HEK293 (cell line): ENCODE results near the gene TK2.

Experiments used
- CTCF ChIA-PET: fragments of 350-600 bp; formaldehyde crosslinking; extraction: SDS; loops from one replicate; lab custom pipeline; 2021; ENCODE audit warnings: antibody characterized with exemption; lab: Yijun Ruan, JAX
- POLR2A ChIA-PET: fragments of 300-600 bp; formaldehyde crosslinking; extraction: SDS; loops from one replicate; lab custom pipeline; 2020; ENCODE audit warnings: antibody characterized with exemption, inconsistent platforms; lab: Yijun Ruan, JAX
- H3K27ac ChIP-seq: fragments of 200-500 bp; sonication (Bioruptor generic); 2 replicates; pipeline ENCODE4 v1.5.1; 2014; ENCODE audit warnings: low read depth, low read length, control low read depth, inconsistent platforms; ENCODE audit errors: extremely low read depth
- H3K36me3 ChIP-seq, 2 experiments: fragments of 200-500 bp in 1 of 2; sonication (Bioruptor generic) in 1 of 2; 1 replicate in 1 of 2; 2 replicates in 1 of 2; pipeline ENCODE4 v1.5.1; 2014 to 2017; ENCODE audit warnings: inconsistent platforms in 2 of 2, low read length in 2 of 2; ENCODE audit not compliant: control insufficient read depth in 2 of 2, insufficient read depth in 1 of 2
- H3K4me1 ChIP-seq: fragments of 200-500 bp; sonication (Bioruptor generic); 2 replicates; pipeline ENCODE4 v1.5.1; 2014; ENCODE audit warnings: mild to moderate bottlenecking, low read length, inconsistent platforms; ENCODE audit not compliant: control insufficient read depth, insufficient read depth
- H3K4me3 ChIP-seq: 2 replicates; pipeline ENCODE4 v1.5.1; 2011; ENCODE audit warnings: low read depth, mild to moderate bottlenecking, control low read depth, low read length, moderate library complexity
- H3K9me3 ChIP-seq: fragments of 200-500 bp; sonication (Bioruptor generic); 2 replicates; pipeline ENCODE4 v1.5.1; 2014; ENCODE audit warnings: low read depth, low read length, inconsistent platforms; ENCODE audit not compliant: control insufficient read depth, insufficient read depth
- KLF9 ChIP-seq: fragments of 450-650 bp; formaldehyde crosslinking; IDR thresholded peaks from 2 replicates; pipeline ENCODE4 v1.5.1; 2016; ENCODE audit warnings: missing biosample characterization, missing genetic modification characterization, low read depth
- SCRT2 ChIP-seq: fragments of 450-650 bp; formaldehyde crosslinking; IDR thresholded peaks from 2 replicates; pipeline ENCODE4 v1.5.1; 2016; ENCODE audit warnings: missing biosample characterization, missing genetic modification characterization
- SETDB1 ChIP-seq: IDR thresholded peaks from one replicate; pipeline ENCODE4 v1.6.1; 2017; ENCODE audit warnings: mild to moderate bottlenecking, low read length, moderate library complexity, mixed read lengths; ENCODE audit not compliant: insufficient read length
- YY1 ChIP-seq: fragments of 450-650 bp; formaldehyde crosslinking; IDR thresholded peaks from 2 replicates; pipeline ENCODE4 v1.5.1; 2018; ENCODE audit warnings: missing biosample characterization, missing genetic modification characterization
- YY2 ChIP-seq: fragments of 450-650 bp; formaldehyde crosslinking; IDR thresholded peaks from 2 replicates; pipeline ENCODE4 v1.5.1; 2016; ENCODE audit warnings: missing biosample characterization, missing genetic modification characterization
- ZBTB20 ChIP-seq: fragments of 450-650 bp; formaldehyde crosslinking; IDR thresholded peaks from 2 replicates; pipeline ENCODE4 v1.5.1; 2016; ENCODE audit warnings: missing biosample characterization, missing genetic modification characterization
- ZFHX2 ChIP-seq: fragments of 450-650 bp; formaldehyde crosslinking; conservative IDR thresholded peaks from 2 replicates; pipeline ENCODE4 v1.5.1; 2016; ENCODE audit warnings: missing biosample characterization, missing genetic modification characterization
- ZNF19 ChIP-seq: fragments of 450-650 bp; formaldehyde crosslinking; IDR thresholded peaks from 2 replicates; pipeline ENCODE4; 2016; ENCODE audit warnings: missing biosample characterization, missing genetic modification characterization, low read depth
- ZNF335 ChIP-seq: fragments of 450-650 bp; formaldehyde crosslinking; conservative IDR thresholded peaks from 2 replicates; pipeline ENCODE4 v1.5.1; 2016; ENCODE audit warnings: missing biosample characterization, missing genetic modification characterization
- ZNF391 ChIP-seq: fragments of 450-650 bp; formaldehyde crosslinking; IDR thresholded peaks from 2 replicates; pipeline ENCODE4 v1.5.1; 2016; ENCODE audit warnings: low read depth, missing biosample characterization, missing genetic modification characterization, borderline replicate concordance
- ZNF561 ChIP-seq: fragments of 450-650 bp; IDR thresholded peaks from 2 replicates; pipeline ENCODE4 v1.5.1; 2018; ENCODE audit warnings: missing biosample characterization, missing genetic modification characterization, borderline replicate concordance
- ZNF621 ChIP-seq: fragments of 450-650 bp; formaldehyde crosslinking; IDR thresholded peaks from 2 replicates; pipeline ENCODE4 v1.5.1; 2017; ENCODE audit warnings: missing biosample characterization, missing genetic modification characterization
- ZNF776 ChIP-seq: fragments of 450-650 bp; formaldehyde crosslinking; IDR thresholded peaks from 2 replicates; pipeline ENCODE4 v1.5.0; 2017; ENCODE audit warnings: missing biosample characterization, missing genetic modification characterization, borderline replicate concordance
- ZXDB ChIP-seq: fragments of 450-650 bp; formaldehyde crosslinking; IDR thresholded peaks from 2 replicates; pipeline ENCODE4 v1.5.1; 2016; ENCODE audit warnings: missing biosample characterization, missing genetic modification characterization
- TF ChIP-seq, protein P1 (sequence below): fragments of 450-650 bp; formaldehyde crosslinking; IDR thresholded peaks from 2 replicates; pipeline ENCODE4 v1.5.1; 2016; ENCODE audit warnings: missing biosample characterization, missing genetic modification characterization, borderline replicate concordance
- TF ChIP-seq, protein P2 (sequence below): fragments of 450-650 bp; formaldehyde crosslinking; IDR thresholded peaks from 2 replicates; pipeline ENCODE4 v1.5.1; 2016; ENCODE audit warnings: missing biosample characterization, missing genetic modification characterization
- TF ChIP-seq, protein P3 (sequence below): fragments of 450-650 bp; formaldehyde crosslinking; IDR thresholded peaks from 2 replicates; pipeline ENCODE4 v1.5.1; 2017; ENCODE audit warnings: missing biosample characterization, missing genetic modification characterization

The TK2 gene

DNA sequence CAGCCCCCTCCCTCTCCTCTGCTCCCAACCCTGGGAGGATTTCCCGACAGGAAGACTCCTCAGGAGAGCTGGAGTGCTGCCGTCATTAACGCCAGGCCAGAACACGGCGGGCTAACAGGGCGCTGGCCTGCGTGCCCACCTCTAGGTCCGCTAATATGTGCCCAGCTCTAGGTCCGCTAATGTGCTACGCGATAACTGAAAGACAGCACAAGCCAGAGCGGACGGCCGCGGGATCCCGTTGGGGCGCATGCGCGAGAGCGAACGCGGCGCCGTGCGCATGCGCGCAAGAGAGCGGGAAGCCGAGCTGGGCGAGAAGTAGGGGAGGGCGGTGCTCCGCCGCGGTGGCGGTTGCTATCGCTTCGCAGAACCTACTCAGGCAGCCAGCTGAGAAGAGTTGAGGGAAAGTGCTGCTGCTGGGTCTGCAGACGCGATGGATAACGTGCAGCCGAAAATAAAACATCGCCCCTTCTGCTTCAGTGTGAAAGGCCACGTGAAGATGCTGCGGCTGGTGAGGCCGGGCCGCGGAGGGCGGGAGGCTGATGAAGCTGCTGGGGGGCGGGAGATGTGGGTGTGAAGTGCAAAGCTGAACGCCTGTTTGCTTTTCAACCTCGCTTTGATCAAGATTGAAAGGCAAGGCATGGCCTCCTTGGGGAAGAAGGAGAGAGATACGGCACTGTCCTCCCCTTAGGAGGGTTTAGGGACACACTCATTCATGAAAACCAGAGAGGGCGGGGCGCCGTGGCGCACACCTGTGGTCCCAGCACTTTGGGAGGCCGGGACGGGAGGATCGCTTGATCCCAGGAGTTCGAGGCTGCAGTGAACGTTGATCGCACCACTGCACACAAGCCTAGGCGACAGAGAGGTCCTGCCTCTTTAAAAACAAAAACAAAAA, 2.6 kb upstream of the TK2 start, which contains the start of gene CKLF (continued):
- TF ChIP-seq, protein P1, sequence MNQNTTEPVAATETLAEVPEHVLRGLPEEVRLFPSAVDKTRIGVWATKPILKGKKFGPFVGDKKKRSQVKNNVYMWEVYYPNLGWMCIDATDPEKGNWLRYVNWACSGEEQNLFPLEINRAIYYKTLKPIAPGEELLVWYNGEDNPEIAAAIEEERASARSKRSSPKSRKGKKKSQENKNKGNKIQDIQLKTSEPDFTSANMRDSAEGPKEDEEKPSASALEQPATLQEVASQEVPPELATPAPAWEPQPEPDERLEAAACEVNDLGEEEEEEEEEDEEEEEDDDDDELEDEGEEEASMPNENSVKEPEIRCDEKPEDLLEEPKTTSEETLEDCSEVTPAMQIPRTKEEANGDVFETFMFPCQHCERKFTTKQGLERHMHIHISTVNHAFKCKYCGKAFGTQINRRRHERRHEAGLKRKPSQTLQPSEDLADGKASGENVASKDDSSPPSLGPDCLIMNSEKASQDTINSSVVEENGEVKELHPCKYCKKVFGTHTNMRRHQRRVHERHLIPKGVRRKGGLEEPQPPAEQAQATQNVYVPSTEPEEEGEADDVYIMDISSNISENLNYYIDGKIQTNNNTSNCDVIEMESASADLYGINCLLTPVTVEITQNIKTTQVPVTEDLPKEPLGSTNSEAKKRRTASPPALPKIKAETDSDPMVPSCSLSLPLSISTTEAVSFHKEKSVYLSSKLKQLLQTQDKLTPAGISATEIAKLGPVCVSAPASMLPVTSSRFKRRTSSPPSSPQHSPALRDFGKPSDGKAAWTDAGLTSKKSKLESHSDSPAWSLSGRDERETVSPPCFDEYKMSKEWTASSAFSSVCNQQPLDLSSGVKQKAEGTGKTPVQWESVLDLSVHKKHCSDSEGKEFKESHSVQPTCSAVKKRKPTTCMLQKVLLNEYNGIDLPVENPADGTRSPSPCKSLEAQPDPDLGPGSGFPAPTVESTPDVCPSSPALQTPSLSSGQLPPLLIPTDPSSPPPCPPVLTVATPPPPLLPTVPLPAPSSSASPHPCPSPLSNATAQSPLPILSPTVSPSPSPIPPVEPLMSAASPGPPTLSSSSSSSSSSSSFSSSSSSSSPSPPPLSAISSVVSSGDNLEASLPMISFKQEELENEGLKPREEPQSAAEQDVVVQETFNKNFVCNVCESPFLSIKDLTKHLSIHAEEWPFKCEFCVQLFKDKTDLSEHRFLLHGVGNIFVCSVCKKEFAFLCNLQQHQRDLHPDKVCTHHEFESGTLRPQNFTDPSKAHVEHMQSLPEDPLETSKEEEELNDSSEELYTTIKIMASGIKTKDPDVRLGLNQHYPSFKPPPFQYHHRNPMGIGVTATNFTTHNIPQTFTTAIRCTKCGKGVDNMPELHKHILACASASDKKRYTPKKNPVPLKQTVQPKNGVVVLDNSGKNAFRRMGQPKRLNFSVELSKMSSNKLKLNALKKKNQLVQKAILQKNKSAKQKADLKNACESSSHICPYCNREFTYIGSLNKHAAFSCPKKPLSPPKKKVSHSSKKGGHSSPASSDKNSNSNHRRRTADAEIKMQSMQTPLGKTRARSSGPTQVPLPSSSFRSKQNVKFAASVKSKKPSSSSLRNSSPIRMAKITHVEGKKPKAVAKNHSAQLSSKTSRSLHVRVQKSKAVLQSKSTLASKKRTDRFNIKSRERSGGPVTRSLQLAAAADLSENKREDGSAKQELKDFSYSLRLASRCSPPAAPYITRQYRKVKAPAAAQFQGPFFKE (tag by site-specific recombination), result peak; percentile 90; the same call in 1 of the 2 replicates
- TF ChIP-seq KLF9 (tag by site-specific recombination), result peak; percentile 88

DNA sequence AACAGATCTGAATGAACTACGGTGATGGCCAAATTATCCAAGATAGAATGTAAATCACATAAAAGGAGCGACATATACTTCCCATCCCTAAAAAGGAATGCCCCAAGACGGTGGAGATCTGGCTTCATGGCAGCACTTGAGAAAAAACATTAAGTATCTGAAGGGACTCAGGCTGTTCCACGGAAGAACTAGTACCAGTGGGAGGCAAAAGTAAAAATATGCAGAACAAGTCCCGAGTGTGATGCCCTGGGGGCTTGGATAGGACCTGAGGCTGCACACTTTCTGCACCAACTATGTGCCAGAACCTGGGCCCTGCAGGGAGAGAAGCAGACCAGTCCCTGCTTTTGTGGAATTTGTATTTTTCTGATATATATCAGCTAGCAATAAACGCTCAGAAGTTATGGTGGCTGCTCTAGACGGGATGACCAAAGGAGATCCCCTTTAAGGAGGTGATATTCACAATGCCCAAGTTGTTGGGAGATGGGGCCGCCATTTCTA, 1.9 kb upstream of the TK2 start:
- H3K9me3 ChIP-seq, result no peaks in the 10 kb centered on the region
- POLR2A ChIA-PET, result interaction anchor here (0.7 to 1.4 kb wide), 7 partner anchors 9 to 321 kb away, joined by 3 to 7 read pairs (median 4); no protein-coding TSS in a partner anchor
- CTCF ChIA-PET, result interaction anchor here (0.6 to 2.6 kb wide), 9 partner anchors 10 to 279 kb away, joined by 3 to 8 read pairs (median 3); partner anchors contain the start of gene NAE1
- peaks cover 0 to 10% of the 10 kb centered on the region in 2 experiments; a peak in 1 of 3 replicates for H3K36me3 ChIP-seq
- peak overlapping the region; percentile 64; the same call in 1 of the 2 replicates for H3K27ac ChIP-seq
- peak overlapping the region; percentile 55 for H3K4me3 ChIP-seq
- no peaks in the 10 kb centered on the region for H3K4me1 ChIP-seq
- peak; percentile 56 for TF ChIP-seq YY2 (tag by site-specific recombination)
- TF ChIP-seq ZNF19, result no peak
- TF ChIP-seq YY1 (tag by site-specific recombination), result 0 out of 2 replicates have a peak, but pooled peaks have one; percentile 40
- TF ChIP-seq ZNF335 (tag by site-specific recombination), result peak; percentile 66; the same call in 1 of the 2 replicates
- no peak for TF ChIP-seq ZNF776 (tag by site-specific recombination)
- peak; percentile 18; the same call in 1 of the 2 replicates for TF ChIP-seq ZNF561 (tag by site-specific recombination)
- TF ChIP-seq SETDB1, result no peak
- TF ChIP-seq ZNF621 (tag by site-specific recombination), result no peak

DNA sequence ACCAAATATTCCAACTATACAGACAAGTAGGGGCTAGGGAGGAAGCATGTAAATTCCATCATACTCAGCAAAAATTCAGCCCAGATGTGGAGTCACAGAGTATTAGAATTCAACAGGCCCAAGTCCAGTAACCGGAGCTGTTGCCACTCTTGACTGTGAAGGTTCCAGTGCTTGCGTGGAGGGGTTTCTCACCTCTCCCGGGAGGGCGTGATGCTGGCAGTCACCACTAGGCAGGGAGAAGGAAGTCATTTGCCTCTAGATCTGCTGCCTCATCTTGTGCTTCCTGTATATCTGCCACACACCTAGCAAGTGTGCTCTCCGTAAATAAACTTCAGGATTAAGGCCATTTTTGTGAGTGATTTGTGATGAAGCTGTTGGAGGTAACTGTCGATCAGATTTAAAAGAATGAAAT, 1.4 kb upstream of the TK2 start:
- peaks cover 0 to 10% of the 10 kb centered on the region in 2 experiments; a peak in 1 of 3 replicates for H3K36me3 ChIP-seq
- POLR2A ChIA-PET, result interaction anchor here (0.7 to 1.4 kb wide), 3 partner anchors 23 to 322 kb away, joined by 3 to 4 read pairs (median 4); no protein-coding TSS in a partner anchor
- no peaks in the 10 kb centered on the region for H3K4me1 ChIP-seq
- CTCF ChIA-PET, result interaction anchor here (0.6 to 2.6 kb wide), 9 partner anchors 16 to 279 kb away, joined by 3 to 8 read pairs (median 3); partner anchors contain the start of gene NAE1
- H3K4me3 ChIP-seq, result no peak overlapping the region
- peak overlapping the region; percentile 64; the same call in 1 of the 2 replicates for H3K27ac ChIP-seq
- H3K9me3 ChIP-seq, result no peaks in the 10 kb centered on the region
- TF ChIP-seq, protein P2, sequence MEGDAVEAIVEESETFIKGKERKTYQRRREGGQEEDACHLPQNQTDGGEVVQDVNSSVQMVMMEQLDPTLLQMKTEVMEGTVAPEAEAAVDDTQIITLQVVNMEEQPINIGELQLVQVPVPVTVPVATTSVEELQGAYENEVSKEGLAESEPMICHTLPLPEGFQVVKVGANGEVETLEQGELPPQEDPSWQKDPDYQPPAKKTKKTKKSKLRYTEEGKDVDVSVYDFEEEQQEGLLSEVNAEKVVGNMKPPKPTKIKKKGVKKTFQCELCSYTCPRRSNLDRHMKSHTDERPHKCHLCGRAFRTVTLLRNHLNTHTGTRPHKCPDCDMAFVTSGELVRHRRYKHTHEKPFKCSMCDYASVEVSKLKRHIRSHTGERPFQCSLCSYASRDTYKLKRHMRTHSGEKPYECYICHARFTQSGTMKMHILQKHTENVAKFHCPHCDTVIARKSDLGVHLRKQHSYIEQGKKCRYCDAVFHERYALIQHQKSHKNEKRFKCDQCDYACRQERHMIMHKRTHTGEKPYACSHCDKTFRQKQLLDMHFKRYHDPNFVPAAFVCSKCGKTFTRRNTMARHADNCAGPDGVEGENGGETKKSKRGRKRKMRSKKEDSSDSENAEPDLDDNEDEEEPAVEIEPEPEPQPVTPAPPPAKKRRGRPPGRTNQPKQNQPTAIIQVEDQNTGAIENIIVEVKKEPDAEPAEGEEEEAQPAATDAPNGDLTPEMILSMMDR (tag by site-specific recombination), result peak; percentile 32; the same call in 1 of the 2 replicates
- TF ChIP-seq ZXDB (tag by site-specific recombination), result peak; percentile 71
- TF ChIP-seq ZBTB20 (tag by site-specific recombination), result peak; percentile 50
- TF ChIP-seq ZFHX2 (tag by site-specific recombination), result no peak
- no peak for TF ChIP-seq ZNF391 (tag by site-specific recombination)
- TF ChIP-seq SCRT2 (tag by site-specific recombination), result peak; percentile 50
- TF ChIP-seq, protein P3, sequence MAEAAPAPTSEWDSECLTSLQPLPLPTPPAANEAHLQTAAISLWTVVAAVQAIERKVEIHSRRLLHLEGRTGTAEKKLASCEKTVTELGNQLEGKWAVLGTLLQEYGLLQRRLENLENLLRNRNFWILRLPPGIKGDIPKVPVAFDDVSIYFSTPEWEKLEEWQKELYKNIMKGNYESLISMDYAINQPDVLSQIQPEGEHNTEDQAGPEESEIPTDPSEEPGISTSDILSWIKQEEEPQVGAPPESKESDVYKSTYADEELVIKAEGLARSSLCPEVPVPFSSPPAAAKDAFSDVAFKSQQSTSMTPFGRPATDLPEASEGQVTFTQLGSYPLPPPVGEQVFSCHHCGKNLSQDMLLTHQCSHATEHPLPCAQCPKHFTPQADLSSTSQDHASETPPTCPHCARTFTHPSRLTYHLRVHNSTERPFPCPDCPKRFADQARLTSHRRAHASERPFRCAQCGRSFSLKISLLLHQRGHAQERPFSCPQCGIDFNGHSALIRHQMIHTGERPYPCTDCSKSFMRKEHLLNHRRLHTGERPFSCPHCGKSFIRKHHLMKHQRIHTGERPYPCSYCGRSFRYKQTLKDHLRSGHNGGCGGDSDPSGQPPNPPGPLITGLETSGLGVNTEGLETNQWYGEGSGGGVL, result peak; percentile 69
